22Rv1 (cell line): ENCODE data around the gene LRRC15.

Experiments
- ZFX ChIP-seq: fragments of 450-650 bp; IDR thresholded peaks from 2 replicates; pipeline ENCODE4 v1.6.1; 2017; ENCODE audit warnings: antibody characterized with exemption, borderline replicate concordance
- TF ChIP-seq, protein P1 (sequence below): fragments of 450-650 bp; IDR thresholded peaks from 2 replicates; pipeline ENCODE4 v1.5.1; 2017; ENCODE audit warnings: mild to moderate bottlenecking

GRCh38 chr3:194354315-194354714 lies 15.2 kb downstream of the LRRC15 start:
- TF ChIP-seq, protein P1, sequence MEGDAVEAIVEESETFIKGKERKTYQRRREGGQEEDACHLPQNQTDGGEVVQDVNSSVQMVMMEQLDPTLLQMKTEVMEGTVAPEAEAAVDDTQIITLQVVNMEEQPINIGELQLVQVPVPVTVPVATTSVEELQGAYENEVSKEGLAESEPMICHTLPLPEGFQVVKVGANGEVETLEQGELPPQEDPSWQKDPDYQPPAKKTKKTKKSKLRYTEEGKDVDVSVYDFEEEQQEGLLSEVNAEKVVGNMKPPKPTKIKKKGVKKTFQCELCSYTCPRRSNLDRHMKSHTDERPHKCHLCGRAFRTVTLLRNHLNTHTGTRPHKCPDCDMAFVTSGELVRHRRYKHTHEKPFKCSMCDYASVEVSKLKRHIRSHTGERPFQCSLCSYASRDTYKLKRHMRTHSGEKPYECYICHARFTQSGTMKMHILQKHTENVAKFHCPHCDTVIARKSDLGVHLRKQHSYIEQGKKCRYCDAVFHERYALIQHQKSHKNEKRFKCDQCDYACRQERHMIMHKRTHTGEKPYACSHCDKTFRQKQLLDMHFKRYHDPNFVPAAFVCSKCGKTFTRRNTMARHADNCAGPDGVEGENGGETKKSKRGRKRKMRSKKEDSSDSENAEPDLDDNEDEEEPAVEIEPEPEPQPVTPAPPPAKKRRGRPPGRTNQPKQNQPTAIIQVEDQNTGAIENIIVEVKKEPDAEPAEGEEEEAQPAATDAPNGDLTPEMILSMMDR: no peak
- TF ChIP-seq ZFX: no peak
